Suppressor macrophage treated with lipopolysaccharide for 1 hour (primary cell): ENCODE results near the gene LSR.
A peak's percentile ranks its signal among the peaks of the same experiment; 100 is the strongest.
"Not testable (repeated sequence)": the region's sequence is repeated elsewhere in the genome, so short reads cannot be mapped to it uniquely, and the experiment has no call there.

Experiments
- DNase-seq, 3 donors: peaks; one replicate each; pipeline ENCODE4 v3.0.0-alpha.2; 2020 to 2022

Gene LSR

GRCh38 chr19:35267818-35268535 lies 19.2 kb downstream of the LSR start:
- peak; percentile 83 to 96 (median 91) for DNase-seq

GRCh38 chr19:35268536-35269437 lies 20.0 kb downstream of the LSR start, which contains the start of gene USF2:
Gene USF2 (plus strand): TSS chr19:35268962. CDS start chr19:35269102, 140 bp downstream.
- peak; percentile 65 to 85 (median 75) for DNase-seq

GRCh38 chr19:35269438-35270117 lies 20.8 kb downstream of the LSR start:
- DNase-seq, result peak; percentile 76 to 87 (median 81)

GRCh38 chr19:35270381-35270811 lies 21.6 kb downstream of the LSR start:
- DNase-seq, result no peak

- DNase-seq, result no peak
Observed at GRCh38 chr19:35271546-35271945, 22.7 kb downstream of the LSR start.

- peak; percentile 77 to 86 (median 83) for DNase-seq
Observed at GRCh38 chr19:35272122-35272719, 23.4 kb downstream of the LSR start.

- no peak for DNase-seq
Observed at GRCh38 chr19:35272954-35273649, 24.3 kb downstream of the LSR start.

GRCh38 chr19:35273686-35274259 lies 25.0 kb downstream of the LSR start:
- no peak for DNase-seq

- DNase-seq, result no peak
Observed at GRCh38 chr19:35274323-35274722, 25.5 kb downstream of the LSR start.

GRCh38 chr19:35276706-35277281 lies 28.0 kb downstream of the LSR start:
- no peak for DNase-seq

GRCh38 chr19:35278578-35279284 lies 29.9 kb downstream of the LSR start:
- no peak for DNase-seq

- DNase-seq, result no peak
Observed at GRCh38 chr19:35279374-35279773, 30.6 kb downstream of the LSR start.

- no peak for DNase-seq
Observed at GRCh38 chr19:35279985-35280821, 31.4 kb downstream of the LSR start.

GRCh38 chr19:35281303-35281702 lies 32.5 kb downstream of the LSR start:
- peak in 1 of 3 donors; percentile 43 for DNase-seq

GRCh38 chr19:35284153-35285094 lies 35.6 kb downstream of the LSR start:
- DNase-seq, result peak in 1 of 3 donors; percentile 43

- peak; percentile 47 to 62 (median 52) for DNase-seq
Observed at GRCh38 chr19:35285095-35285449, 36.3 kb downstream of the LSR start.

- not testable (repeated sequence) for DNase-seq
Observed at GRCh38 chr19:35285465-35285864, 36.7 kb downstream of the LSR start.

- DNase-seq, result peak; percentile 42 to 50 (median 44)
Observed at GRCh38 chr19:35286101-35286500, 37.3 kb downstream of the LSR start.

- no peak for DNase-seq
Observed at GRCh38 chr19:35287713-35288112, 38.9 kb downstream of the LSR start.
